ENCODE results near the gene JMJD8. TPM values are rescaled to one million over a fixed set of nuclear protein-coding genes. Genes with fewer than 3 reads are reported as not detected.

JMJD8 gene, protein sequence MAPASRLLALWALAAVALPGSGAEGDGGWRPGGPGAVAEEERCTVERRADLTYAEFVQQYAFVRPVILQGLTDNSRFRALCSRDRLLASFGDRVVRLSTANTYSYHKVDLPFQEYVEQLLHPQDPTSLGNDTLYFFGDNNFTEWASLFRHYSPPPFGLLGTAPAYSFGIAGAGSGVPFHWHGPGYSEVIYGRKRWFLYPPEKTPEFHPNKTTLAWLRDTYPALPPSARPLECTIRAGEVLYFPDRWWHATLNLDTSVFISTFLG
- total RNA-seq = 22.7 TPM
- 10 to 100 TPM; 29.2 to 36.2 (median 33.4) TPM for polyA plus RNA-seq

GRCh38 chr16:684071-684794, at the start of gene JMJD8:
TSS of gene JMJD8 (minus strand) at chr16:684334. CDS start at chr16:684319, 15 bp downstream.
- Mint-ChIP-seq H3K9me3 (no peaks in the 10 kb centered on the region), H3K4me3 (peak within 1 kb of the TSS; percentile 77 to 86 (median 82)), H3K27me3 (no peaks in the 10 kb centered on the region), H3K4me1 (peaks cover 0 to 42% (median 3%) of the 10 kb centered on the region in 4 donors), H3K27ac (peak within 1 kb of the TSS in 2 of 3 donors; percentile 31 to 83), H3K36me3 (peaks cover 3% of the 10 kb centered on the region)
- no peaks in the 10 kb centered on the region for H3K27me3 ChIP-seq (ENCODE audit: control insufficient read depth, insufficient read depth, low read length)
- H3K4me3 ChIP-seq (ENCODE audit: low read depth, low read length) = no peak within 1 kb of the TSS
- ATAC-seq (ENCODE audit: low read depth in 2 of 2) (peak; percentile 75 to 80), DNase-seq (peak; percentile 93 to 97 (median 96))
- H3K4me1 ChIP-seq (ENCODE audit: control insufficient read depth, insufficient read depth, low read length, poor library complexity, severe bottlenecking) = peaks cover 42% of the 10 kb centered on the region
- no peaks in the 10 kb centered on the region for H3K9me3 ChIP-seq (ENCODE audit: control insufficient read depth in 2 of 2, low read length in 2 of 2)
- H3K27ac ChIP-seq (ENCODE audit: insufficient read depth, low read length, poor library complexity, severe bottlenecking) = peak within 1 kb of the TSS; percentile 73
- peaks cover 12% of the 10 kb centered on the region for H3K36me3 ChIP-seq (ENCODE audit: control insufficient read depth, insufficient read depth, low read length)

- Mint-ChIP-seq H3K27me3 (no peaks in the 10 kb centered on the region), H3K4me3 (no peak overlapping the region), H3K36me3 (peaks cover 8% of the 10 kb centered on the region), H3K9me3 (no peaks in the 10 kb centered on the region), H3K4me1 (peaks cover 0 to 11% (median 1%) of the 10 kb centered on the region in 4 donors), H3K27ac (no peak overlapping the region)
- Histone ChIP-seq H3K4me3 (ENCODE audit: low read depth, low read length) (no peak overlapping the region), H3K36me3 (ENCODE audit: control insufficient read depth, insufficient read depth, low read length) (peaks cover 20% of the 10 kb centered on the region), H3K27me3 (ENCODE audit: control insufficient read depth, insufficient read depth, low read length) (no peaks in the 10 kb centered on the region), H3K27ac (ENCODE audit: insufficient read depth, low read length, poor library complexity, severe bottlenecking) (no peak overlapping the region), H3K4me1 (ENCODE audit: control insufficient read depth, insufficient read depth, low read length, poor library complexity, severe bottlenecking) (peaks cover 2% of the 10 kb centered on the region), H3K9me3 (ENCODE audit: control insufficient read depth in 2 of 2, low read length in 2 of 2) (no peaks in the 10 kb centered on the region)
- DNase-seq = no peak
- ATAC-seq (ENCODE audit: low read depth in 2 of 2) = peak in 1 of 2 donors; percentile 23
Observed at GRCh38 chr16:733382-734207, 49.5 kb upstream of the JMJD8 start.

DNA sequence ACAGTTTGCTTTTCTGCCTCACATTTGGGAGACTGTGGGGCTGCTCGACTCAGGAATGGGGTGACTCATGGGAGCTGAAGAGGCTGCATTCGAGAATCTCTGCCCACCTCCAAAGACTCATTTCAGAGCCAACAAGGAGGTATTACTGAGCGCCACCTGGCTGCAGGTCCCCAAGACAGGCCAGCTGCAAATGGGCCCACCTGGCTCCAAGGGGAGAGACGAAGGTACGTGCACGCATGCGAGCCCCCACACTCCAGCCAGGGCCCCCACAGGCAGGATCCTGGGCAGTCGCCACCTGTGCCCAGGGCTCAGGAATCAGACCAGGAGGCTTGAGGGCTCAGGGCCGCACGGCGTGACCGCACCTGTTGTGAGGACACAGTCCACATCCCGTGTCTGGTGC, 48.8 kb upstream of the JMJD8 start:
- H3K36me3 Mint-ChIP-seq = peaks cover 8% of the 10 kb centered on the region
- DNase-seq = no peak
- H3K4me3 ChIP-seq (ENCODE audit: low read depth, low read length) = no peak overlapping the region
- peaks cover 5% of the 10 kb centered on the region for H3K4me1 ChIP-seq (ENCODE audit: control insufficient read depth, insufficient read depth, low read length, poor library complexity, severe bottlenecking)
- H3K27ac ChIP-seq (ENCODE audit: insufficient read depth, low read length, poor library complexity, severe bottlenecking) = no peak overlapping the region
- H3K4me1 Mint-ChIP-seq = peaks cover 0 to 9% (median 1%) of the 10 kb centered on the region in 4 donors
- peaks cover 20% of the 10 kb centered on the region for H3K36me3 ChIP-seq (ENCODE audit: control insufficient read depth, insufficient read depth, low read length)
- ATAC-seq (ENCODE audit: low read depth in 2 of 2) = no peak
- H3K27me3 Mint-ChIP-seq = no peaks in the 10 kb centered on the region
- H3K4me3 Mint-ChIP-seq = no peak overlapping the region
- no peaks in the 10 kb centered on the region for H3K9me3 Mint-ChIP-seq
- no peaks in the 10 kb centered on the region for H3K27me3 ChIP-seq (ENCODE audit: control insufficient read depth, insufficient read depth, low read length)
- peak overlapping the region in 1 of 3 donors; percentile 20 for H3K27ac Mint-ChIP-seq
- H3K9me3 ChIP-seq (ENCODE audit: control insufficient read depth in 2 of 2, low read length in 2 of 2) = no peaks in the 10 kb centered on the region

DNA sequence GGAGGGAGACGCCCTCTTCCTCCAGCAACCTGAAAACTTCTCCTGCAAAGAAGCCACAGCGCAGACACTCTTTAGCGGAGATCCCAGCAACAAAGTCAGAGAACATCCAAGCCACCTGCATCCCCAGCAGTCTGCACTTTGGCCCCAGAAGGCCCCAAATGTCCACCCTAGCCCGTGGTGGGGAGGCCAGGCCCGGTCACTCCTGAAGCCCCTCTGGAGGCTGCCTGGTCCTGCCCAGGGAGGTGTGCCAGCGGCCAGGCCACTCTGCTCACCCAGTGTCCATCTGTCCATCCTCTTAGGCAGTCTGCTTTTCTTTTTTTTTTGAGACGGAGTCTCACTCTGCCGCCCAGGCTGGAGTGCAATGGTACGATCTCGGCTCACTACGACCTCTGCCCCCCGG, 48.2 kb upstream of the JMJD8 start:
- Histone ChIP-seq H3K4me1 (ENCODE audit: control insufficient read depth, insufficient read depth, low read length, poor library complexity, severe bottlenecking) (peaks cover 10% of the 10 kb centered on the region), H3K9me3 (ENCODE audit: control insufficient read depth in 2 of 2, low read length in 2 of 2) (no peaks in the 10 kb centered on the region), H3K27ac (ENCODE audit: insufficient read depth, low read length, poor library complexity, severe bottlenecking) (no peak overlapping the region), H3K4me3 (ENCODE audit: low read depth, low read length) (no peak overlapping the region), H3K27me3 (ENCODE audit: control insufficient read depth, insufficient read depth, low read length) (no peaks in the 10 kb centered on the region), H3K36me3 (ENCODE audit: control insufficient read depth, insufficient read depth, low read length) (peaks cover 17% of the 10 kb centered on the region)
- ATAC-seq (ENCODE audit: low read depth in 2 of 2) (no peak), DNase-seq (no peak)
- Mint-ChIP-seq H3K27me3 (no peaks in the 10 kb centered on the region), H3K27ac (peak overlapping the region in 1 of 3 donors; percentile 20), H3K9me3 (no peaks in the 10 kb centered on the region), H3K4me3 (no peak overlapping the region), H3K36me3 (peaks cover 8% of the 10 kb centered on the region), H3K4me1 (peaks cover 0 to 5% (median 1%) of the 10 kb centered on the region in 4 donors)

DNA sequence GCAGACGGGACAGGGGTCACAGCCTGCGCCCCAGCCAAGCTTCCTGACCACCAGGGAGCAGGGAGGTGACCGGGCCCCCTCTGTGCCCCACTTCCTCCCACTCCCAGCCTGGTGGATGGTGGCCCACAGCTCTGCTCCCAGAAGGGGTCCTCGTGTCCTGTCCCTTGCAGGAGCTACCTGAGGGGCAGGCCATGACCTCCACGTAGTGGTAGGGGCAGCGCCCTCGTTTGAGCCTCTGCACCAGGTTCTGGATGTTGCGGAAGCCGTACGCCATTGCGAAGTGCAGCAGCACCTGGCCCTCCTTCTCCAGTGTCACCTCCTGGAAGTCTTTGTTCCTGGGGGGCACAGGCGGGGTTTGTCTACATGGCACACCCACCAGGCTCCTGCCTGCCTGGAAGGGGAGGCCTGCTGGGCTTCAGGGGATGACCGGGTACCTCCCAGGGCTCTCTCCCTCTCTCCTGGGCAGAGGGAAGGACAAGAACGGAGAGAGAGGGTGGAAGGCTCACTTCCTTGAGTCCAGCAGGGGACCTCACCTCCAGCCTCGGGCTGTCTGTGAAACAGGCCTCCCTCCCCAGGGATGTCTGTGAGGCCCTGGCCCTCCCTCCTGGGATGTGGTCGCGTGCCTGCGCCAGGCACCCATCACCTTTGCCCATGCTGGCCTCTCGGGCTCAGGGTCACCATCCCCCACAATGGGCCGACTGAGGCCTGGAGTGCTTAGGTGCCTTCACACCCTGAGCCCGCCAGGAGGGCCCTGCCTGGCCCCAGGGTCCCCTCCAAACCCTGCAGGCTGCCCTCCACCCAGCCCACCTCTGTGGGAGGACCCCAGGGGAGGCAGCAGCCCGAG, 46.8 kb upstream of the JMJD8 start:
- peaks cover 20% of the 10 kb centered on the region for H3K4me1 ChIP-seq (ENCODE audit: control insufficient read depth, insufficient read depth, low read length, poor library complexity, severe bottlenecking)
- no peaks in the 10 kb centered on the region for H3K27me3 ChIP-seq (ENCODE audit: control insufficient read depth, insufficient read depth, low read length)
- peaks cover 4% of the 10 kb centered on the region for H3K36me3 Mint-ChIP-seq
- H3K27me3 Mint-ChIP-seq = no peaks in the 10 kb centered on the region
- H3K4me1 Mint-ChIP-seq = peaks cover 0 to 5% (median 1%) of the 10 kb centered on the region in 4 donors
- H3K4me3 Mint-ChIP-seq = no peak overlapping the region
- ATAC-seq (ENCODE audit: low read depth in 2 of 2) (no peak), DNase-seq (no peak)
- no peak overlapping the region for H3K27ac ChIP-seq (ENCODE audit: insufficient read depth, low read length, poor library complexity, severe bottlenecking)
- no peak overlapping the region for H3K4me3 ChIP-seq (ENCODE audit: low read depth, low read length)
- no peak overlapping the region for H3K27ac Mint-ChIP-seq
- peaks cover 13% of the 10 kb centered on the region for H3K36me3 ChIP-seq (ENCODE audit: control insufficient read depth, insufficient read depth, low read length)
- H3K9me3 ChIP-seq (ENCODE audit: control insufficient read depth in 2 of 2, low read length in 2 of 2) = no peaks in the 10 kb centered on the region
- no peaks in the 10 kb centered on the region for H3K9me3 Mint-ChIP-seq

DNA sequence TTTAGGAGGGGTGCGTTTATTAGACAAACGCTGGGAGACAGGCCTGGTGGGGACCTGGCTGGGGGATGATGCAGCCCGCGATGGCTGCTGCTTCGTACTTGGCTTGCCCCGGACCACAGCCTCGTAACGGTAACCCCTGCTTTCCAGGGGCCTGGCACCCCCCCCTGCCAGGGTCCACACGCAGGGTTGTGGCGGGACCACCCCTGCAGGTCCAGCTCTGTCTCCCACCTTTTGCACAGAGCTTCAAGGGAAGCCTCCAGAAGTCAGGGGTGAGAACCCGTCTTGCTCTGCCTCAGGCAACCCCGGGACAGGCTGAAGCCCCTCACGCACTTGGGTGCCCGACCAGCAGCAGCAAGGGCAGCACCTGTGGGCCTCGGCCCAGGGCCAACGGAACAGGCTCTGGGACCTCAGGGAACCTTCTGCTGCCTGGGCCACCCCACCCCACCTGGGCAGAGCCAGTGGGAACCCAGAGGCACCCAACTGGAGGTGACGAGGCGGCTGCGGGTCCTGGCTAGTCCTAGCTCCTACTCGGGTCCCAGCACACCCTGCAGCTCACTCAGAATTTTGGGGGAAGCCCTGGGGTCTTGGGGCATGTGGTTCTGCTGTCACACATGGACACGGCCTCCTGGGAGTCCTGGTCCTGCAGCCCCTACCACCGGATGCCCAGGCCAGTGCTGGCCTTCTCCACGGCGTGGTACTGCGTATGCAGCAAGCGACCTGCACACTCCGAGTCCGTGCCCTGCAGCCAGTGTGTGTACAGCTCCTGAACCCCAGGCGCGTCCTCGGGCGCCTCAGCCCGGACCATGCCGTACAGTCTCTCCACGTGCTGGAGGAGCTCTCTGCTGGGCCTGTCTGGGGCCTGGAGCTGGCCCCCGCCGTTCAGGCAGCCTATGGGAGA, 45.9 kb upstream of the JMJD8 start:
- Mint-ChIP-seq H3K36me3 (no peaks in the 10 kb centered on the region), H3K27ac (no peak overlapping the region)
- no peak for DNase-seq

More for the DNA sequence above, 45.9 kb upstream of the JMJD8 start:
- Histone ChIP-seq H3K36me3 (ENCODE audit: control insufficient read depth, insufficient read depth, low read length) (peaks cover 9% of the 10 kb centered on the region), H3K9me3 (ENCODE audit: control insufficient read depth in 2 of 2, low read length in 2 of 2) (no peaks in the 10 kb centered on the region), H3K27me3 (ENCODE audit: control insufficient read depth, insufficient read depth, low read length) (no peaks in the 10 kb centered on the region), H3K4me1 (ENCODE audit: control insufficient read depth, insufficient read depth, low read length, poor library complexity, severe bottlenecking) (peaks cover 20% of the 10 kb centered on the region), H3K27ac (ENCODE audit: insufficient read depth, low read length, poor library complexity, severe bottlenecking) (no peak overlapping the region), H3K4me3 (ENCODE audit: low read depth, low read length) (no peak overlapping the region)
- no peak for ATAC-seq (ENCODE audit: low read depth in 2 of 2)
- H3K9me3 Mint-ChIP-seq = no peaks in the 10 kb centered on the region
- peak overlapping the region in 1 of 4 donors; percentile 11 for H3K4me3 Mint-ChIP-seq
- H3K4me1 Mint-ChIP-seq = peaks cover 0 to 8% (median 0%) of the 10 kb centered on the region in 4 donors
- no peaks in the 10 kb centered on the region for H3K27me3 Mint-ChIP-seq
